Ectodermal cell (in vitro differentiated cells): ENCODE results near the gene PEX26.
A peak's percentile ranks its signal among the peaks of the same experiment; 100 is the strongest.
"Not testable (repeated sequence)": the region's sequence is repeated elsewhere in the genome, so short reads cannot be mapped to it uniquely, and the experiment has no call there.

Source experiments
- H3K27ac ChIP-seq: 2 replicates; pipeline ENCODE4 v1.7.0; 2013; ENCODE audit warnings: mild to moderate bottlenecking, low read depth, low read length; ENCODE audit not compliant: insufficient read depth, poor library complexity, severe bottlenecking
- H3K27me3 ChIP-seq: 2 replicates; pipeline ENCODE4 v1.7.0; 2013; ENCODE audit warnings: mild to moderate bottlenecking, low read length; ENCODE audit not compliant: insufficient read depth, control insufficient read depth, poor library complexity, severe bottlenecking
- H3K36me3 ChIP-seq: one replicate; pipeline ENCODE4 v1.7.0; 2013; ENCODE audit warnings: low read length; ENCODE audit not compliant: control insufficient read depth, insufficient read depth
- H3K4me1 ChIP-seq: one replicate; pipeline ENCODE4 v1.7.0; 2013; ENCODE audit warnings: low read length; ENCODE audit not compliant: control insufficient read depth, insufficient read depth
- H3K4me3 ChIP-seq: 2 replicates; pipeline ENCODE4 v1.7.0; 2013; ENCODE audit warnings: low read depth, low read length, control low read depth; ENCODE audit not compliant: insufficient read depth
- H3K9me3 ChIP-seq: 2 replicates; pipeline ENCODE4 v1.7.0; 2013; ENCODE audit warnings: mild to moderate bottlenecking, low read length, moderate library complexity; ENCODE audit not compliant: control insufficient read depth
- WGBS, 2 experiments: methylation state at CpG; one replicate each; pipeline ENCODE4 v1.1.7; 2013; ENCODE audit warnings: missing lambda C conversion rate in 2 of 2; 5-methylcytosine and 5-hydroxymethylcytosine counted together

The PEX26 gene

GRCh38 chr22:18071307-18071967 is 6.4 kb upstream of the PEX26 start:
- not testable (repeated sequence) for H3K4me1 ChIP-seq, H3K27ac ChIP-seq, H3K9me3 ChIP-seq, H3K36me3 ChIP-seq, H3K27me3 ChIP-seq, H3K4me3 ChIP-seq
- 86 to 93% methylated on average over 7 of the region's 7 CpGs for WGBS, 2 experiments

- WGBS, 2 experiments = 87 to 89% methylated on average over 1 of the region's 1 CpG
- Histone ChIP-seq H3K4me1 (peaks cover 2% of the 10 kb centered on the region), H3K27ac (no peak overlapping the region), H3K9me3 (no peaks in the 10 kb centered on the region), H3K4me3 (no peak overlapping the region), H3K27me3 (no peaks in the 10 kb centered on the region), H3K36me3 (no peaks in the 10 kb centered on the region)
These were observed 5.9 kb upstream of the PEX26 start for GRCh38 chr22:18071968-18072310.

- no peak overlapping the region for H3K4me3 ChIP-seq
- no peaks in the 10 kb centered on the region for H3K27me3 ChIP-seq
- no peaks in the 10 kb centered on the region for H3K36me3 ChIP-seq
- H3K4me1 ChIP-seq = peaks cover 4% of the 10 kb centered on the region
- H3K9me3 ChIP-seq = no peaks in the 10 kb centered on the region
- WGBS, 2 experiments = 86 to 89% methylated on average over 2 of the region's 2 CpGs
- no peak overlapping the region for H3K27ac ChIP-seq
These were observed 4.3 kb upstream of the PEX26 start for GRCh38 chr22:18073467-18073866.

GRCh38 chr22:18073927-18074326 is 3.9 kb upstream of the PEX26 start:
- not testable (repeated sequence) for H3K4me1 ChIP-seq, H3K36me3 ChIP-seq, H3K4me3 ChIP-seq, H3K27ac ChIP-seq, H3K27me3 ChIP-seq, H3K9me3 ChIP-seq
- 85 to 88% methylated on average over 4 of the region's 4 CpGs for WGBS, 2 experiments

GRCh38 chr22:18075101-18075719 is 2.6 kb upstream of the PEX26 start:
- no peaks in the 10 kb centered on the region for H3K9me3 ChIP-seq
- no peak overlapping the region for H3K27ac ChIP-seq
- H3K36me3 ChIP-seq = no peaks in the 10 kb centered on the region
- no peak overlapping the region for H3K4me3 ChIP-seq
- H3K4me1 ChIP-seq = peaks cover 4% of the 10 kb centered on the region
- no peaks in the 10 kb centered on the region for H3K27me3 ChIP-seq
- WGBS, 2 experiments = 91 to 92% methylated on average over 6 of the region's 6 CpGs

GRCh38 chr22:18075720-18076497 is 1.9 kb upstream of the PEX26 start:
- Histone ChIP-seq H3K4me1 (peaks cover 4% of the 10 kb centered on the region), H3K4me3 (no peak overlapping the region), H3K9me3 (no peaks in the 10 kb centered on the region), H3K36me3 (peaks cover 6% of the 10 kb centered on the region), H3K27me3 (no peaks in the 10 kb centered on the region), H3K27ac (no peak overlapping the region)
- WGBS, 2 experiments = 41 to 44% methylated on average over 12 to 13 of the region's 13 CpGs

GRCh38 chr22:18077087-18077638 is 627 bp upstream of the PEX26 start:
- H3K36me3 ChIP-seq = peaks cover 10% of the 10 kb centered on the region
- 30 to 32% methylated on average over 10 of the region's 10 CpGs for WGBS, 2 experiments
- no peak overlapping the region for H3K27ac ChIP-seq
- peak overlapping the region; percentile 90 for H3K4me3 ChIP-seq
- H3K27me3 ChIP-seq = no peaks in the 10 kb centered on the region
- H3K4me1 ChIP-seq = peaks cover 4% of the 10 kb centered on the region
- H3K9me3 ChIP-seq = no peaks in the 10 kb centered on the region

- Histone ChIP-seq H3K4me3 (peak overlapping the region; percentile 90), H3K36me3 (peaks cover 17% of the 10 kb centered on the region), H3K27me3 (no peaks in the 10 kb centered on the region), H3K27ac (no peak overlapping the region), H3K4me1 (peaks cover 4% of the 10 kb centered on the region), H3K9me3 (no peaks in the 10 kb centered on the region)
- 14% methylated on average over 45 of the region's 45 CpGs for WGBS, 2 experiments
These were observed 695 bp downstream of the PEX26 start for GRCh38 chr22:18078329-18079041.

- H3K9me3 ChIP-seq = no peaks in the 10 kb centered on the region
- H3K4me1 ChIP-seq = peaks cover 4% of the 10 kb centered on the region
- peaks cover 23% of the 10 kb centered on the region for H3K36me3 ChIP-seq
- H3K27ac ChIP-seq = no peak overlapping the region
- 79 to 95% methylated on average over 3 to 4 of the region's 4 CpGs for WGBS, 2 experiments
- no peak overlapping the region for H3K4me3 ChIP-seq
- no peaks in the 10 kb centered on the region for H3K27me3 ChIP-seq
These were observed 2.0 kb downstream of the PEX26 start for GRCh38 chr22:18079706-18080233.
